ENCODE measurements around the gene MRTFA.
"Not testable (repeated sequence)": the region's sequence is repeated elsewhere in the genome, so short reads cannot be mapped to it uniquely, and the experiment has no call there.

The MRTFA gene

GRCh38 chr22:40595497-40596234 is 40.9 kb downstream of the MRTFA start:
- no peak for DNase-seq (ENCODE audit: low read depth, low spot score)

- DNase-seq (ENCODE audit: low read depth, low spot score): no peak
These were observed 41.6 kb downstream of the MRTFA start for GRCh38 chr22:40594924-40595323.

GRCh38 chr22:40594346-40594745 is 42.2 kb downstream of the MRTFA start:
- no peak for DNase-seq (ENCODE audit: low read depth, low spot score)

GRCh38 chr22:40593460-40594273 is 42.9 kb downstream of the MRTFA start:
- DNase-seq (ENCODE audit: low read depth, low spot score): no peak

- DNase-seq (ENCODE audit: low read depth, low spot score): no peak
These were observed 44.0 kb downstream of the MRTFA start for GRCh38 chr22:40592352-40593113.

- no peak for DNase-seq (ENCODE audit: low read depth, low spot score)
These were observed 47.8 kb downstream of the MRTFA start for GRCh38 chr22:40588726-40589125.

- DNase-seq (ENCODE audit: low read depth, low spot score): no peak
These were observed 49.7 kb downstream of the MRTFA start for GRCh38 chr22:40586781-40587180.

GRCh38 chr22:40585310-40585751 is 51.2 kb downstream of the MRTFA start:
- DNase-seq (ENCODE audit: low read depth, low spot score): no peak

- DNase-seq (ENCODE audit: low read depth, low spot score): not testable (repeated sequence)
These were observed 51.8 kb downstream of the MRTFA start for GRCh38 chr22:40584766-40585165.

GRCh38 chr22:40583053-40583741 is 53.3 kb downstream of the MRTFA start:
- no peak for DNase-seq (ENCODE audit: low read depth, low spot score)

GRCh38 chr22:40582063-40582462 is 54.5 kb downstream of the MRTFA start:
- DNase-seq (ENCODE audit: low read depth, low spot score): no peak

GRCh38 chr22:40580631-40581030 is 55.9 kb downstream of the MRTFA start:
- DNase-seq (ENCODE audit: low read depth, low spot score): no peak

GRCh38 chr22:40578171-40578570 is 58.3 kb downstream of the MRTFA start:
- no peak for DNase-seq (ENCODE audit: low read depth, low spot score)

- no peak for DNase-seq (ENCODE audit: low read depth, low spot score)
These were observed 63.5 kb downstream of the MRTFA start for GRCh38 chr22:40572976-40573375.

- no peak for DNase-seq (ENCODE audit: low read depth, low spot score)
These were observed 64.6 kb downstream of the MRTFA start for GRCh38 chr22:40571887-40572286.

GRCh38 chr22:40567626-40568328 is 68.7 kb downstream of the MRTFA start:
- no peak for DNase-seq (ENCODE audit: low read depth, low spot score)

- DNase-seq (ENCODE audit: low read depth, low spot score): no peak
These were observed 69.4 kb downstream of the MRTFA start for GRCh38 chr22:40567106-40567505.

GRCh38 chr22:40560994-40561515 is 75.5 kb downstream of the MRTFA start:
- no peak for DNase-seq (ENCODE audit: low read depth, low spot score)

- DNase-seq (ENCODE audit: low read depth, low spot score): peak; percentile 36
These were observed 76.0 kb downstream of the MRTFA start for GRCh38 chr22:40560551-40560950.

- DNase-seq (ENCODE audit: low read depth, low spot score): no peak
These were observed 78.5 kb downstream of the MRTFA start for GRCh38 chr22:40557972-40558371.

- DNase-seq (ENCODE audit: low read depth, low spot score): no peak
These were observed 79.9 kb downstream of the MRTFA start for GRCh38 chr22:40556641-40557040.
